DMS79 treated with DMSO at 0.1 percent for 48 hours (cell line): ENCODE data around the gene LRRC1.

Source experiments
- DNase-seq: peaks from one replicate; lab custom pipeline; 2025; lab: John Stamatoyannopoulos, UW

LRRC1 gene

DNA sequence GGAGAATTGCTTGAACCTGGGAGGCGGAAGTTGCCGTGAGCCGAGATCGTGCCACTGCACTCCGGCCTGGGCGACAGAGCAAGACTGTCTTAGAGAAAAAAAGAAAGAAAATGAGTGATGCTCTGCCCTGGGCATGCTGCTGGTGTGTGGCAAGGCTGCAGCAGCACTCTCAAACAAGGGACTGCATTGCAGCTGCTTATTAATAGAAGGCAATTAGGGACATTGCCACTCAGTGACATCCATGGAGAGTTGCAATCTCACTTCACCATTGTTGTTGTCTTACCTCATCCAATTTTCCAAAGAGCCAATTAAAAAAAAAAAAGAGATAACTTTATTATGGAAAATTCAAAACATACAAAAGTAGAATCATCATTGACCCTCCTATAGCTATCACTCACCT is 131.1 kb downstream of the LRRC1 start:
- peak; percentile 23 for DNase-seq

DNA sequence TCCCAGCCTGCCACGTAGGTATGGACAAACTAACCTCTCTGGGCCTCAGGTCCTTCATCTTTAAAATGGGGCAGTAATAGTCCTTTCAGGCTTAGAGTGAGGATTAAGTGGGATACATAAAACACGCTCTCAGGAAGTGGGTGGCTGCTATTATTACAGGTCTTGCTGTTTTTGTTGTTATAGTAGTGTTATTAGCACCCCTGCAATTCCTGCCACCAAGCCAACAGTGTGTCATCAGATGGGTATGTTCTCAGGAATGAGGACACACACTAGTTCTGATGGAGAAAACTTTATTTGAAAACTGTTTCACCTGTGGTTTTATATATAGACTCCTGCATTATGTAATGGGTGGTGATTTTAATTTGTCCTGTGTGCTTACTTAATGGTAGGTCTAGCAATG is 131.7 kb downstream of the LRRC1 start:
- peak; percentile 82 for DNase-seq

DNA sequence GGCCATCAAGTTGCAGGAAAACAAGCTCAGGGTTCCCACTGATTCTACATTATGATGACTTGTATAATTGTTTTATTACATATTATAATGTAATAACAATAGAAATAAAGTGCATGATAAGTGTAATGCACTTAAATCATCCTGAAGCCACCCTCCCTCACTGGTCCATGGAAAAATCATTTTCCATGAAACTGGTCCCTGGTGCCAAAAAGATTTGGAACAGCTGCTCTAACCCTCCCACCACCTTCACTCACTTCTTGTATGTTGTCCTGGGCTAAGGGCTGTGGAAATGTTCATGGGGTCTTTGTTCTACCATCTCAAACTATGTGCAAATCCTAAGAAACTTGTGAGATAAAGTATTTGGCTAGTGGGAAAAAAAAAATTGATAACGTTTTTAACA is 133.8 kb downstream of the LRRC1 start:
- peak; percentile 49 for DNase-seq

DNA sequence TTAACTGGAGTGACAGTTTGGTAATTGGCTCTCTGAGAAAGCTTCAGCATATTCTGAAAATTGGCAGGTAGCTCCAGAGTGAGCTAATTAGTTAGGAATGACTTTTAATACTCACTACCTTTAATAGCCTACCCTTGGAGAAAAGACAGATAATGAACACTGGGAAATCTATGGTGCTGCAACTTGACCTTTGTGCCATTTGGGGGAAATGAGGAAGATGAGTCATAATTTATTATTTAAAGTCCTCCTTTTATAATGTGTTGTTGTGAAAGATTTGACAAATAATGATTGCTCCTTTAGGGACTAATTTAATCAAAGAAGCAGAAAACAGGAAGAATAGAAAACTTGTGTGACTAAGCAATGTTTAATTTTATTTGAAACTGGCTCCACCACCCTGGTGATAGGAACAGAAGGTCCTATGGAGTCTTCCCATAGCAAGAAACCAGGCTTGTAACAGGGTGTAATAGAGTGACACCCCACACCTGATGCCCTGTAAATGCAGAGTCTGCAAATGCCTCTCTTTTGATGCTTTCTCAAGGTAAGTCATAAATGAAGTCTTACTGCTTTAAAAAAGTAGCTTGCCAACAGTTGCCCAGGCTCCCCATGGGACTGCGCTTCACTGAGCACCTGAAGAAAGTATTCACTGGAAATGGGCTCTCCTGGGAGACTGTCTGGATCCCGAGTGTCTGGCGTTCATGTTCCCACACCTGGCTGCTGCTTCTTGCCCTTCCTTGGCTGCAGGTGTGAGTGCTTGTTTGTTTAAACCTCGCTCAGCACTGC is 134.4 kb downstream of the LRRC1 start:
- DNase-seq: peak; percentile 93

DNA sequence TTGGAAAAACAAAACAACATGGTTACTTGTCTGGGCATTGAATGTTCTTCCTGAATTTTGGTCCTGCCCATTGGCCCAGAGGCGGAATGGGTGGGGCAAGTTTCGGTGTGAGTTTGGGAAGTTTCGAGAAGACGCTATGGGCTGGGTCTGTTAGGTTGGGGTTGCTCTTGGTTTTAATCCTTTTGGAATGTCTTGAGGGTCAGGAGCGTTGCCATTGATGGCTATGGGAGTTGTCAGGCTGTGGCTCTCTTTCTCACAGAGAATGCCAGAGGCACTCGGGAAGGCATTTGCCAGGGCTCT is 135.0 kb downstream of the LRRC1 start:
- no peak for DNase-seq

DNA sequence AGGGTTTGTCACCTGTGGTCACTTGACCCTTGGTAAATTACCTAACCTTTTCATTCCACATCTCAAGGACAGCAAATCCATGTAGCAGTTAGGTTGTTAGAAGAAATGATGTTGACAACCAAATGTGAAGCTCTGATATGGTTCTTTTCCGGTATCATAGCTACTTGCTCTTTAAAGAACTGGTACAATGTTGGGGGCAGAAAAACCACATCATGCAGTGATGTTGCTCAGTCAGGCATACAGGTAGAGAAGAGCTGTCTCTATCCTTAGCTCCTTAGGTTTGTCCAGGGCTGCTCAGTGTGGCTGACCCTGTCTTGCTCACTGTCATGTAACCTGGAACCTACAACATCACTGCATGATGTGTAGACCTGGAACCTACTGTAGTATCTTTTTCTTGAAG is 135.5 kb downstream of the LRRC1 start:
- DNase-seq: no peak

DNA sequence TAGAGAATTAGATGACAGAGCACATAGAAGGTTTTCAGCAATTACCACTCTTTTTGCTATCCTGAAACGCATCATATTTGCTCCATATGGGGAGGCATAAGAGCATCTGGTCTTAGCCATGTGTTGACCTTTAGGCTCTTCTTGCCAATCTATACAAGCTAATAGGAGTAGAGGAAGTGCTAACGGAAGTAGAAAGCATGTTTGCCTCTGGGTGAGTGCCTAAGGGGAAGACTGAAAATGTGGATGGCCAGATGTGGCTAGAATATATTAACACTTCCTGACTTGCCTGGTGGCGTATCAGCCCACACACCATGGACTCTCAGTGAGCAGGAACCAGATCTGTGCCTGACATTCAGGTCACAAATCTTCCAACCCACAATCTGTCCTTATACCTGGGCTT is 136.3 kb downstream of the LRRC1 start:
- no peak for DNase-seq

DNA sequence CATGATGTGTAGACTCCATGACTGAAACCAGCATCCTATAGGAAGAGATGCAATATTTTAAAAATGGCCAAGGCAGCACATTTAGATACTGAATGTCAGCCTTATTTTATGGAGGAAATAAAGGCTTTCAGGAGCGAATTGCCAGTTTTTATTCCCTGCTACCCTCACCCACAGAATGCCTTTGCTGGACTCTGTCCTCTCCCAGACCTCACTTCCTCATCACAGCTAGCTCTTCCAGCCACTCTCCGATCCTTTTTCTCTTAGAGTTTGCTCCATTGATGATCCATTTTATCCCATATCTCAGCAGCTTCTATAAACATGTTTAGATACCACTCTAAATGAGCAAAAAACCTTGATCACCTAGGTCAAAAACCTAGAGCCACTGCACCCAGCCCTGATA is 137.7 kb downstream of the LRRC1 start:
- no peak for DNase-seq

DNA sequence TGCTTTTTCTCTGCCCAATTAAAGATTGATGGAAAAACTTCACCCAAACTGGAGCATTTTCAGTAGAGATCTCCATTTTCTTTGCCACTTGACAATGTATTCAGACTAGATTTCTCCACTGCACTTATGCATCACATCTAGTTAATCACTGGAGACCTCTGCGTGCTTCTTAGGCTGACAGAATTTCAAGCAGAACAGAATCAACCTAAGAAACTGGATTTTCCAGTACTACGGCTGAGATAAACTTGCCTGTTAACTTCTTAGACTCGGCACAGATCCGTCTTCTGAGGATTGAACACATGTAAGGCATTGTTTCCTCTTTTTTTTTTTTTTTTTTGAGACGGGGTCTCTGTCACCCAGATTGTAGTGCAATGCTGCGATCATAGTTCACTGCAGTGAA is 139.2 kb downstream of the LRRC1 start:
- no peak for DNase-seq

DNA sequence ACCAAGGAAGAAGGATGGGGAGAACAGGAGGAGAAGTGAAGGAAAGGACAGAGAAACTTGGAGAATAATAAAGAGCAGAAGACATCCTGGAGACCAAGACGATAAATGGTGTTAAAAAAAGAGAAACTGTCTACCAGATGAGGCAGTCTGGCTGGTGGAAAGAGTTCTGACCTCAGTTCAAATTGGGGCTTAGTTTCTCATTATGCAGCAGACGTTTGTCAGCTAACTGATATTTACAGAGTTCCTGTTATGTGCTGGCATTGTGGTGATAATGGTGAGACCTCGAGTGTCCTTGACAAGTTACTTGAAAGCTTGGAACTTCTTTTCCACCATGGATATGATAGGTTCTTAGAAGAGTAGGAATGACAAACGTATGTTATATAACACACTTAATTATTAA is 142.7 kb downstream of the LRRC1 start:
- DNase-seq: no peak

DNA sequence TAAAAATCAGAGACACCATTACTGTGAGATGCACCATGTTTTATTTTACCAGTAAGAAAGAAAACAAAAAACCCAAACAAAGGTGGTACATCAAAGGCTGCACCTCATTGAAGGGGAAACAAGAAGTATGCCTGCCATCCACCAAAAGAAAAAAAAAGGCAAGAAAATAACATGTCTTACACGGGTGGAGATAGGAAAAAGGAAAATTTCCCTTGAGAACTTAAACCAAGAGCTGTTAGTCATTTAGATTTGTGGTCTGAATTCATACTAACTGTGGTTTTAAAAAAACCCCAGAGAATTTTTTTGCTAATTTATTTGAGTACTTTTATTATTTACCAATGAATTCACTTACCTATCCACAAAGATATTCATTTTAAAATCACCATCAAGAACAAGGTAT is 144.0 kb downstream of the LRRC1 start:
- DNase-seq: no peak

DNA sequence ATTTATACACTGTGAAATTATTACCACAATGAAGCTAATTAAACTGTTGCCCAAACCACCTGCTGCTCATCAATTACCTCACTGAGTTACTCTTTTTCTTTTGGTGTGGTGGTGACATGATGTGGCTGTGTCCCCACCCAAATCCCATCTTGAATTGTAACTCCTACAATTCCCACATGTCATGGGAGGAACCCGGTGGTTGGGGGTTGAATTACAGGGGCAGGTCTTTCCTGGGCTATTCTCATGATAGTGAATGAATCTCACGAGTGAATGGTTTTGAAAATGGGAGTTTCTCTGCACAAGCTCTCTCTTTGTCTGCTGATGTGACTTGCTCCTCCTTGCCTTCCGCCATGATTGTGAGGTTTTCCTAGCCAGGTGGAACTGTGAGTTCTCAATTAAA is 145.0 kb downstream of the LRRC1 start:
- DNase-seq: no peak

DNA sequence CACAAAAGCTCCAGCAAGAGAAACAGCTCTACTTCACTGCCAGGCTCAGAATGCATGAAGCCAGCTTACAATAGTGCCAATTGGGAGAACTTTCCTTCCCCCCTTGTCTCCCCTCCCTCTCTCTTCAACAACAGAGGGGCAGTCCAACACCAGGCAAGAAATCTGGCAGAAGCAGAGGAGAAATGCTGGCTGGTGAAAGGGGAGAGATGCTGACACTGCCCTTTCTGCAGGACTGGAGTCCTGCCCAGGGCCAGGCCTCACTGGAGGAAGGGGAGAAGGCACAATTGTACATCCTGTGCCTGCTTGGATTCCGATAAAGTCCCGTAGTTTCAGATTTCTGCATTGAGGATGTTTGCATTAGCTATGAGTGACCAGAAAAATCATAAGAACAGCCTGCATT is 148.6 kb downstream of the LRRC1 start:
- DNase-seq: no peak

DNA sequence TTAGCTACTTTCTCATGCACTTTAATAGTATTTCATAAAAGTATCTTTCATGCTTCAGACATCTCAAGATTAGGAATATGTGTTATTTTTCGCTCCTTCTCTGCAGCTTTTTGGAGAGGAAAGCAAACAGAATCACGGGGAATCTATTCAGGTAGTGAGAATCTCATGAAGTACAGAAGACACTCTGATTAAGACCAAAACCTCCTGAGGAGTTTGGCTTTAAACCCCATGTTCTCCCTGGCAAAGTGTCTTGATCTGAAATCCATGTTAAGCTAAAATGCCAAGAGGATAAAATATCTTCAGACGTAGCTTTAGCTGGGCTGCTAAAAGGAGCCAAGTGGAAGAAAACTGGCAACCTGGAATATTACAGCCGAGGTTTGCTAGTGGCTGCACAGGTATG is 149.3 kb downstream of the LRRC1 start:
- no peak for DNase-seq

DNA sequence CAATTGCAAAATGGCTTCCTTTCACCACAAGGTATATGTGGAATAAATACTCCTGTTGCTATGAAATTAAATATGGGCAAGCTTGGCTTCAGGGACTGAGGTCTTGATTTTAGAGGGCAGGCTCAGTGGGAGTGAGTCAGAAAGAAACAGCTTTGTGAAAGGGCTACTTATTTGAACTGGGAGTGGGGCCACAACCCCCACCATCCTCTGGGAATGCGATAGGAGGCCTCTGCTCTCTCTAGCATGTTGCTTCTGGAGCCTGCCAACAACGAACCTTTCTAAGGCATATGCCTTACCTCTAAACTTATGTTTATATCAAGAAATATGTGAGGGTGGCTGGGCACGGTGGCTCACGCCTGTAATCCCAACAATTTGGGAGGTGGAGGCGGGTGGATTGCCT is 149.7 kb downstream of the LRRC1 start:
- DNase-seq: no peak

DNA sequence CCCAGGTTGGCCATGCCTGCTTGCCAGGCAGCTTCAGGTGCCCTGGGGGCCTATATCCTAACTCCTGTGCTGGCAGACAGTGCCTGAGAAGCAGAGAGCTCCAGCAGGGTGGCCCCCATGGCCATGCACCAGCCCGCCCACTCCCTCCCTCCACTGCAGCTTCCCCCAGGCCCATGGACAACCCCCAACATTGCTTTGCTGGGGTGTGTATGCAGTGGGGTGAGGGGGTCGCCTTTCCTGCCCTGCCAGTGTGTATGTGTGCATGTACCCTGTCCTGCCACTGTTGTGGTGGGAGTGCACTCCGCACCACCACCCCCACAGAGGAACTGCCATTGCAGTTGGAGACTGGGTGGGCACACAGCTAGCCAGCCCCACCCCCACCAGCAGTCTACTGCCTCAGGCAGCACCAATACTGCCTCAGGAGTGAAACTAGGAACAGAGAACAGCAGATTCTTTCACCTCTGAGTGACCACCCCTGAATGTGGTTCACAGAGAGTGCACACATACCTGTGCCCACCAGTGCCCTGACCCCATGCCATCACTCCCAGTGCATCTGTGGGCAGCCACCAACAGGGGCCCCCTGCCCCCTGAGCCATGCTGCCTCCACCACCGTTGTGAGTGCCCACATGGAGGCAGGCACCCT is 151.1 kb downstream of the LRRC1 start:
- no peak for DNase-seq

DNA sequence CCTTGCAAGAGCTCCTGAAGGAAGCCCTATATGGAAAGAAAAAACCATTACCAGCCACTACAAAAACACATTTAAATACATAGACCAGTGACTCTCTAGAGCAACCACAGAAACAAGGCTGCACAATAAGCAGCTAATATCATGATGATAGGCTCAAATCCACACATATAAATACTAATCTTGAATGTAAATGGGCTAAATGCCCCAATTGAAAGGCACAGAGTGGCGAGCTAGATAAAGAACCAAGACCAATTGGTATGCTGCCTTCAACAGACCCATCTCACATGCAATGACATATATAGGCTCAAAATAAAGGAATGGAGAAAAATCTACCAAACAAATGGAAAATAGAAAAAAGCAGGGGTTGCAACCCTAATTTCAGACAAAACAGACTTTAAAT is 153.0 kb downstream of the LRRC1 start:
- DNase-seq: no peak

DNA sequence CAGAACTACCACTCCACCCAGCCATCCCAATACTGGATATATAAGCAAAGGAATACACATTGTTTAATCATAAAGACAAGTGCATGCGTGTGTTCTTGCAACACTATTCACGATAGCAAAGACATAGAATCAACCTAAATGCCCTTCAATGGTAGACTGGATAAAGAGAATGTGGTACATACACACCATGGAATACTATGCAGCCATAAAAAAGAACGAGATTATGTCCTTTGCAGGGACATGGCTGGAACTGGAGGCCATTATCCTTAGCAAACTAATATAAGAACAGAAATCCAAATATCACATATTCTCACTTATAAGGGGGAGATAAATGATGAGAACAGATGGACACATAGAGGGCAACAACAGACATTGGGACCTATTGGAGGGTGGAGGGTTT is 156.6 kb downstream of the LRRC1 start:
- no peak for DNase-seq

DNA sequence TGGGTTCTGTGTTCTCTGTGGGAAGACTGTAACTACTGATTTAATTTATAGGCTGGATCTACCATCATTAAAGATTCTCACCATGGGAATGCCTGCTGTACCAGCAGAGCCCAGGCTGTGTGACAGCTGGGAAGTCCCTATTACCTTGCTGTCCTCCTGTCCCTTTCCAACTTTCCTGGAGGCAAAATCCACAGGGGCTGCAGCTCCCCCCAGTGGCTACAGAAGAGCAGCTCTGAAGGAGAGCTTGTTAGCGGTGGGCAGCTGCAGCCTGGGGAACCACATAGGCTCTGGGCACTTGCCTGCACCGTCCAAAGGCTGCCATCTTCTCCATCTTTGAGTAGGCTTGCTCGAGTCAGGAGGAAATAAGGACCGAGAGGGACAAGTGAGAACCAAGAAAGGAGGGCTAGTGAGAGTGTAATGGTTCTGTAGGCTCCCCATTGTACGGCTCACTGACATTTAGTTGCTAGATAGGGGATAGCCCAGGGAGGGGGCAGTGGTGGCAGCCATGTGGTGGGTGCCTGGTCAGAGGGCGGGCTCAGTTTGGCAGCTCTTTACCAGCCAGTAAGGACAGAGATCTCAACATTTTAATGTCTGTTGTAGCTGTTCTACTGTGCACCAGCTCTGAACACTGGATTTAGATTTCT is 161.4 kb downstream of the LRRC1 start:
- DNase-seq: peak; percentile 74

DNA sequence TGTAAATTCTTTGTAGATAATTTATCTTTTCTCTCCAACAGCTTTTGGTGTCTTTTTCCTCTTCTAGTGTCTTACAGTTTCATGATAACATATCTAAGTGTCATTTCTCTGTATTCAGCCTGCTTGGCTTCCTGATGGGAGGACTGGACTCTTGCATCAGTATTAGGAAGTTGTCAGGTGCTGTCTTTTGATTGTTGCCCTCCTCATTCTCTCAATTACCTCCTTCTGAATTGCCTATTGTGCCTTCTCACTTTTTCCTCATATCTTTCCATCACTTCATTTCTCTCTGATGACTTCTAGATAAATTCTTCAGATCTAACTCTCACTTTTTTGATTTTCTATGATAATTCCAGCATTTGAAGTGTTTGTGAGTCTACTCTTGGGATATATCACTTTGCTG is 162.0 kb downstream of the LRRC1 start:
- no peak for DNase-seq

DNA sequence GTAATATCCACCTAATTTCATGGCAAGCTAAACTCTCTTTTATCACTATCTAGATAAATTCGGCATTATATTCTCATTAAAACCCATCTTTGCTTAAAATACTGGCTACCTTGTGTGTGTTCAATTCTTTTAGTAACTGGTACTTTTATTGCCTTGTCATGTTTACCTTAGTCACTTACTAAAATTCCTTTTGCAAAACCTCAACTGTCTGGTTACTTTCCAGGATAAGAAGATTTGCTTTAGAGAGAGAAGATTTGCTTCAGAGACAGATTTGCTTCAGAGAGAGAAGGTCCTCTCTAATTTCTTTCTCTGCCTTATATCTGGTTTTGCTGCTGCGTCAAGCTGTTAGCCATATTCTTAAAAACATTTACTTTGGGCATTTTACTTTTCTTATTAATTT is 164.9 kb downstream of the LRRC1 start:
- no peak for DNase-seq

DNA sequence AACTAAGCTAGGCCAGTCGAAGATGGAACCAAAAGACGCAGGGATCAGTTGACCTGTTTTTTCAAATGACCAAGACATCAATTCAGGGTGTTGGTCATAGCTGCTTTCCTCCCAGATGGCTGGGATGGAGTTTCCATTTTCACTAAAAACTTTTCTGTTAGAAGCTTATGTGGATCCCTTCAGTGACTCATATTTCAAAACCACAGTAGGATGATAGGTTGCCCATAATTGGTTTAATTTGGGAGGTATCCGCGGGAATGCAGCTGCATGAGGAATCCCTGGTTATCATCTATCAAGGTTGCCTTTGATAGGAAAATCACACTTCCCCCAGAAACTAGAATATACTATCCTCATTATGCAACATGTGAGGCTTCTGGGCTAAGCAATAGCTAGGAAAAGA is 165.5 kb downstream of the LRRC1 start:
- no peak for DNase-seq

DNA sequence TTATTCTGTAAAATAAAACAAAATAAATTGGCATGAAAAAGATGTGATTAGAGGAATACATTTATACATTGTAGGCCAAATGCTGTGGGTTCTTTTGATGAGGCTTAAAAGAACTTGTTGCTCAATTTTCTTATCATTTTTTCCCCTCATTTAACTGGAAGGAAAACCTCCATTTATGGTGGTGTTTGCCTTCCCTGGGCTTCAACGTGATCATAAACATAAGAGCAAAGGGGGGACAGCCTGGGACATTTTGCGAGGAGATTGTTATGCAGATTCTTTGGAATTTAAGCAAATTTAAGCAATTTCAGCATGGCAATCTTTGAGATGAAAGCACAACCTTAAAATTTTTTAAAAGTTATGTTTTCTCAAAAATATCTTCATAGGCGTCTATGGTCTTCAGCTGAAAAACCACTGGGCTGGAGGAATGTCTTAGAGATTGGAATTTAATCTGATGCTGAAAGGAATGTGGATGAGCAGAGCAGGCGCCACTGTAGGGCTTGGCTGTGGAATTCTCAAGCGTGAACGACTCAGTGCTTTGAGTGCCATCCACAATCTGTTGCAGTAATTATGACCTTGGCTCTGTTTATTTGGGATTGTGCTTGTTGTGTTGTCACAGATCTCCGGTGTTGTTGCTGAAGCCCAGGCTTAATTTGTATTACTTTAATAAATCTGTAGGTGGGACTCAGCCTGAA is 167.0 kb downstream of the LRRC1 start:
- DNase-seq: no peak
